Right lobe of liver (tissue), 6 donors: ENCODE data around the gene ZFYVE9. TPM values are rescaled to one million over a fixed set of nuclear protein-coding genes. Genes with fewer than 3 reads are reported as not detected.
"Not testable (repeated sequence)": the region's sequence is repeated elsewhere in the genome, so short reads cannot be mapped to it uniquely, and the experiment has no call there.

ENCODE experiments used
- ATAC-seq, 4 donors: fragments of 200-7000 bp; cut with Tn5 transposase; one replicate each; pipeline ENCODE4 v1.9.1; 2020; ENCODE audit warnings: mild to moderate bottlenecking in 4 of 4, moderate library complexity in 4 of 4
- DNase-seq, 3 donors: peaks; one replicate each; pipeline ENCODE4 v3.0.0-alpha.2; 2020
- H3K27ac ChIP-seq, 3 donors: fragments of 200-600 bp; one replicate each; pipeline ENCODE4 v1.8.0; 2022
- H3K27me3 ChIP-seq, 2 donors: fragments of 200-600 bp; one replicate each; pipeline ENCODE4 v1.8.0; 2022
- H3K36me3 ChIP-seq, 4 donors: fragments of 200-600 bp; sonication (generic) in 1 of 4; one replicate each; pipeline versions ENCODE4 v1.5.1 to v1.8.0; 2017 to 2022; ENCODE audit warnings: control low read depth in 1 of 4
- H3K4me1 ChIP-seq, 4 donors: fragments of 200-600 bp; sonication (generic) in 1 of 4; one replicate each; pipeline versions ENCODE4 v1.5.1 to v1.8.0; 2017 to 2022; ENCODE audit warnings: control low read depth in 1 of 4
- H3K4me3 ChIP-seq, 3 donors: fragments of 200-600 bp; one replicate each; pipeline ENCODE4 v1.8.0; 2022
- H3K9me3 ChIP-seq, 4 donors: fragments of 200-600 bp; sonication (generic) in 1 of 4; one replicate each; pipeline versions ENCODE4 v1.5.1 to v1.8.0; 2017 to 2022; ENCODE audit warnings: control low read depth in 1 of 4
- CTCF ChIP-seq, 4 donors: fragments of 200-600 bp in 3 of 4; fragments of 450-650 bp in 1 of 4; IDR thresholded peaks; one replicate each; pipeline versions ENCODE4 v1.5.1 to v1.8.0; 2016 to 2022; ENCODE audit warnings: antibody characterized with exemption in 4 of 4, mild to moderate bottlenecking in 2 of 4
- POLR2A ChIP-seq: fragments of 450-650 bp; IDR thresholded peaks from one replicate; pipeline ENCODE4 v1.6.1; 2017; ENCODE audit warnings: antibody characterized with exemption, mild to moderate bottlenecking
- WGBS: methylation state at CpG from one replicate; pipeline ENCODE4 v1.1.6; 2018; ENCODE audit warnings: low coverage, low lambda C conversion rate; ENCODE audit not compliant: insufficient coverage; ENCODE audit errors: missing lambda C conversion rate; 5-methylcytosine and 5-hydroxymethylcytosine counted together
- intact Hi-C, 2 donors: fragments of 100-400 bp; cut with DNase I; formaldehyde crosslinking; loops; one replicate each; pipeline versions ENCODE4 v1.11.2 to v1.14.1; 2022
- total RNA-seq, 6 experiments: library from RNA; depleted of rRNA in 2 of 6; stranded (reverse); fragments of >200 nt in 2 of 6; fragmentation: NEBNext Ultra II Directional in 3 of 6; extraction: Animal tissue kit (Norgen Biotek cat#: 25700) in 3 of 6; gene quantifications; one replicate each; pipeline versions ENCODE4 v1.1.0 to v1.2.4, GENCODE V29; 2016 to 2023
- donor health status: DM: no; HTN: yes; CAD: no.
- donor health status: DM: no; HTN: no; CAD: no.
- donor health status: DM: no; HTN: no; CAD: no.
- donor health status: DM: no; HTN: yes; CAD: no.
- donor health status: DM: no; HTN: yes; CAD: no.

The ZFYVE9 gene
- total RNA-seq, 6 experiments from 2014 or later = 9.6 to 15.6 (median 12.3) TPM

- Histone ChIP-seq H3K4me3 (no peak overlapping the region), H3K9me3 (no peaks in the 10 kb centered on the region), H3K36me3 (no peaks in the 10 kb centered on the region), H3K27ac (no peak overlapping the region), H3K4me1 (no peaks in the 10 kb centered on the region), H3K27me3 (no peaks in the 10 kb centered on the region)
- intact Hi-C loops = no loop called here
- ATAC-seq (no peak), DNase-seq (no peak)
- WGBS = 89% methylated on average over 3 of the region's 3 CpGs
- TF ChIP-seq CTCF (IDR thresholded peaks at IDR 0.05) = no peak
- TF ChIP-seq POLR2A = no peak
Measured at GRCh38 chr1:52180176-52180575, 38.3 kb downstream of the ZFYVE9 start.

- not testable (repeated sequence) for ATAC-seq
- WGBS = no CpG with 5 or more reads among the region's 36 CpGs
Measured at GRCh38 chr1:52181759-52182158, 39.9 kb downstream of the ZFYVE9 start.

GRCh38 chr1:52182328-52182727, 40.4 kb downstream of the ZFYVE9 start:
- DNase-seq, ATAC-seq, H3K36me3 ChIP-seq, intact Hi-C loops, H3K27ac ChIP-seq, H3K9me3 ChIP-seq, H3K4me3 ChIP-seq, H3K27me3 ChIP-seq, H3K4me1 ChIP-seq: not testable (repeated sequence)
- 72% methylated on average over 3 of the region's 5 CpGs for WGBS

More at GRCh38 chr1:52181759-52182158, 39.9 kb downstream of the ZFYVE9 start:
- H3K9me3 ChIP-seq, H3K27me3 ChIP-seq, intact Hi-C loops, H3K4me3 ChIP-seq, H3K36me3 ChIP-seq, DNase-seq, H3K27ac ChIP-seq, H3K4me1 ChIP-seq: not testable (repeated sequence)

- no peaks in the 10 kb centered on the region for H3K4me1 ChIP-seq
- no peaks in the 10 kb centered on the region for H3K27me3 ChIP-seq
- no peak for ATAC-seq
- DNase-seq = no peak
- no peak overlapping the region for H3K4me3 ChIP-seq
- no peaks in the 10 kb centered on the region for H3K9me3 ChIP-seq
- WGBS = 70% methylated on average over 3 of the region's 3 CpGs
- intact Hi-C loops = no loop called here
- H3K36me3 ChIP-seq = no peaks in the 10 kb centered on the region
- TF ChIP-seq CTCF (IDR thresholded peaks at IDR 0.05) (no peak), POLR2A (no peak)
- H3K27ac ChIP-seq = no peak overlapping the region
Measured at GRCh38 chr1:52182874-52183400, 41.0 kb downstream of the ZFYVE9 start.

GRCh38 chr1:52186449-52186848, 44.6 kb downstream of the ZFYVE9 start:
- Histone ChIP-seq H3K36me3 (no peaks in the 10 kb centered on the region), H3K27me3 (no peaks in the 10 kb centered on the region), H3K4me3 (no peak overlapping the region), H3K4me1 (no peaks in the 10 kb centered on the region), H3K9me3 (no peaks in the 10 kb centered on the region), H3K27ac (no peak overlapping the region)
- DNase-seq = no peak
- TF ChIP-seq CTCF (IDR thresholded peaks at IDR 0.05) (no peak), POLR2A (no peak)
- intact Hi-C loops = no loop called here
- 60% methylated on average over 2 of the region's 2 CpGs for WGBS
- ATAC-seq = no peak
